H7 (cell line): Measurements from ENCODE around the gene KANSL1L. TPM values are rescaled to one million over a fixed set of nuclear protein-coding genes. Genes with fewer than 3 reads are reported as not detected.
"Not testable (repeated sequence)": the region's sequence is repeated elsewhere in the genome, so short reads cannot be mapped to it uniquely, and the experiment has no call there.

Experiments
- DNase-seq: peaks from one replicate; pipeline ENCODE4 v3.0.0; 2012
- H3K27me3 ChIP-seq: 2 replicates; pipeline ENCODE4 v1.6.0; 2011; ENCODE audit warnings: mild to moderate bottlenecking, low read length; ENCODE audit not compliant: control insufficient read depth, insufficient read depth
- H3K36me3 ChIP-seq: replicated peaks from 2 replicates; pipeline ENCODE4 v1.5.1; 2011; ENCODE audit warnings: low read length; ENCODE audit not compliant: control insufficient read depth, insufficient read depth
- H3K4me3 ChIP-seq: 2 replicates; pipeline ENCODE4 v1.5.1; 2011; ENCODE audit warnings: low read depth, mild to moderate bottlenecking, control low read depth, low read length, moderate library complexity; ENCODE audit not compliant: insufficient read depth
- total RNA-seq: library from RNA; depleted of rRNA; stranded (reverse); fragments of >200 nt; shearing (Covaris generic); gene quantifications from 2 replicates; pipeline ENCODE4 v1.2.3, GENCODE V29; 2014

KANSL1L gene
- total RNA-seq, 1 experiment from 2014 or later: 8.9 TPM

- Histone ChIP-seq H3K27me3 (no peaks in the 10 kb centered on the region), H3K36me3 (no peaks in the 10 kb centered on the region), H3K4me3 (no peak overlapping the region)
- DNase-seq: no peak
Measured at GRCh38 chr2:210188755-210189154, 17.5 kb upstream of the KANSL1L start.

- Histone ChIP-seq H3K27me3 (no peaks in the 10 kb centered on the region), H3K36me3 (no peaks in the 10 kb centered on the region), H3K4me3 (no peak overlapping the region)
- DNase-seq: no peak
Measured at GRCh38 chr2:210188190-210188589, 17.0 kb upstream of the KANSL1L start.

- H3K4me3 ChIP-seq, H3K27me3 ChIP-seq, H3K36me3 ChIP-seq, DNase-seq: not testable (repeated sequence)
Measured at GRCh38 chr2:210183936-210184335, 12.7 kb upstream of the KANSL1L start.

- H3K4me3 ChIP-seq, DNase-seq, H3K36me3 ChIP-seq, H3K27me3 ChIP-seq: not testable (repeated sequence)
Measured at GRCh38 chr2:210181606-210182088, 10.4 kb upstream of the KANSL1L start.

GRCh38 chr2:210181033-210181605 lies 9.9 kb upstream of the KANSL1L start:
- not testable (repeated sequence) for DNase-seq, H3K4me3 ChIP-seq, H3K36me3 ChIP-seq, H3K27me3 ChIP-seq

GRCh38 chr2:210180477-210180876 lies 9.3 kb upstream of the KANSL1L start:
- no peak for DNase-seq
- Histone ChIP-seq H3K27me3 (no peaks in the 10 kb centered on the region), H3K36me3 (no peaks in the 10 kb centered on the region), H3K4me3 (no peak overlapping the region)

GRCh38 chr2:210179351-210179990 lies 8.3 kb upstream of the KANSL1L start:
- Histone ChIP-seq H3K36me3 (no peaks in the 10 kb centered on the region), H3K4me3 (no peak overlapping the region), H3K27me3 (no peaks in the 10 kb centered on the region)
- DNase-seq: no peak

- H3K4me3 ChIP-seq: no peak overlapping the region
- H3K27me3 ChIP-seq: no peaks in the 10 kb centered on the region
- no peaks in the 10 kb centered on the region for H3K36me3 ChIP-seq
- peak; percentile 66 for DNase-seq
Measured at GRCh38 chr2:210177769-210178168, 6.6 kb upstream of the KANSL1L start.

- not testable (repeated sequence) for DNase-seq, H3K36me3 ChIP-seq, H3K27me3 ChIP-seq, H3K4me3 ChIP-seq
Measured at GRCh38 chr2:210177115-210177514, 5.9 kb upstream of the KANSL1L start.

- no peak for DNase-seq
- no peaks in the 10 kb centered on the region for H3K36me3 ChIP-seq
- H3K4me3 ChIP-seq: no peak overlapping the region
- H3K27me3 ChIP-seq: no peaks in the 10 kb centered on the region
Measured at GRCh38 chr2:210174086-210174485, 2.9 kb upstream of the KANSL1L start.

GRCh38 chr2:210172219-210172575 lies 988 bp upstream of the KANSL1L start:
- Histone ChIP-seq H3K36me3 (no peaks in the 10 kb centered on the region), H3K4me3 (peak overlapping the region; percentile 46), H3K27me3 (no peaks in the 10 kb centered on the region)
- no peak for DNase-seq

GRCh38 chr2:210170446-210171303 lies 534 bp downstream of the KANSL1L start:
- no peaks in the 10 kb centered on the region for H3K36me3 ChIP-seq
- peak; percentile 92 for DNase-seq
- no peaks in the 10 kb centered on the region for H3K27me3 ChIP-seq
- H3K4me3 ChIP-seq: peak overlapping the region; percentile 86

- H3K4me3 ChIP-seq: peak overlapping the region; percentile 86
Measured at GRCh38 chr2:210170196-210170445, 1.1 kb downstream of the KANSL1L start.

GRCh38 chr2:210169516-210170195 lies 1.6 kb downstream of the KANSL1L start:
- no peaks in the 10 kb centered on the region for H3K27me3 ChIP-seq
- no peak for DNase-seq
- H3K36me3 ChIP-seq: no peaks in the 10 kb centered on the region
- peak overlapping the region; percentile 86 for H3K4me3 ChIP-seq

More at GRCh38 chr2:210170196-210170445, 1.1 kb downstream of the KANSL1L start:
- Histone ChIP-seq H3K27me3 (no peaks in the 10 kb centered on the region), H3K36me3 (no peaks in the 10 kb centered on the region)
- no peak for DNase-seq

GRCh38 chr2:210167227-210167626 lies 4.0 kb downstream of the KANSL1L start:
- DNase-seq: no peak
- H3K27me3 ChIP-seq: no peaks in the 10 kb centered on the region
- H3K36me3 ChIP-seq: no peaks in the 10 kb centered on the region
- no peak overlapping the region for H3K4me3 ChIP-seq
